Activated naive CD8-positive, alpha-beta T cell treated with anti-CD3 and anti-CD28 coated beads, Interleukin-2, amount 50 U/mL, for 24 hours (primary cell): ENCODE measurements around the gene RASGRP2.
A peak's percentile ranks its signal among the peaks of the same experiment; 100 is the strongest.

Experiments
- ATAC-seq: fragments of 150-1000 bp; cut with Tn5 transposase; one replicate; pipeline ENCODE4 v1.10.0; 2021
- DNase-seq: peaks from one replicate; pipeline ENCODE4 v3.0.0; 2021
- H3K27ac Mint-ChIP-seq: one replicate; pipeline ENCODE4 v1.8.0; 2021; ENCODE audit warnings: mild to moderate bottlenecking, mixed read lengths
- H3K27me3 Mint-ChIP-seq: one replicate; pipeline ENCODE4 v1.8.0; 2021; ENCODE audit warnings: mixed read lengths
- H3K36me3 Mint-ChIP-seq: one replicate; pipeline ENCODE4 v1.8.0; 2021; ENCODE audit warnings: low read depth, mixed read lengths
- H3K4me1 Mint-ChIP-seq: one replicate; pipeline ENCODE4 v1.8.0; 2021; ENCODE audit warnings: mixed read lengths
- H3K4me3 Mint-ChIP-seq: one replicate; pipeline ENCODE4 v1.8.0; 2021; ENCODE audit warnings: mild to moderate bottlenecking, moderate library complexity, mixed read lengths
- H3K9me3 Mint-ChIP-seq: one replicate; pipeline ENCODE4 v1.8.0; 2021; ENCODE audit warnings: mixed read lengths

The RASGRP2 gene

DNA sequence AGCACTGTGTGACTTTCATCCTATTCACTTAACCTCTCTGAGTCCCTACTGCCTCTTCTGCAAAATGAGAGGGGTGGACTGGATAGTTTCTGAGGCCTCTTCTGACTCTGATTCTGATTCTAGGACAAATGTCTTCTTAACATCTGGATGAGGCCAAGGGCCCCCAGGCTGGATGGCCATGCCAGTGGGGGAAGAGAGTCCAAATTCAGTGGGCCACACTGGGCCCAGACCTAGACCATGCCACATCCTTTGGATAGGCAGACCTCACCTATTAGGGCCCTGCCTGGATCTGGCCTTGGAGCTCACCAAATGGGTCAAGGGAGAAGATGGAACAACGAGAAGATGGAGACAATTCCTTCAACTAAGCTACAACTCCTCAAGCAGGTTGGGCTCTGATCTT, 45.5 kb downstream of the RASGRP2 start:
- peaks cover 15% of the 10 kb centered on the region for H3K27me3 Mint-ChIP-seq
- peaks cover 3% of the 10 kb centered on the region for H3K4me1 Mint-ChIP-seq
- no peak overlapping the region for H3K27ac Mint-ChIP-seq

GRCh38 chr11:64697663-64698375, 46.1 kb downstream of the RASGRP2 start:
- Mint-ChIP-seq H3K27me3 (peaks cover 16% of the 10 kb centered on the region), H3K4me1 (peaks cover 8% of the 10 kb centered on the region), H3K36me3 (no peaks in the 10 kb centered on the region), H3K9me3 (no peaks in the 10 kb centered on the region), H3K4me3 (no peak overlapping the region), H3K27ac (no peak overlapping the region)
- DNase-seq = no peak
- ATAC-seq = no peak

More for the DNA sequence above, 45.5 kb downstream of the RASGRP2 start:
- Mint-ChIP-seq H3K36me3 (no peaks in the 10 kb centered on the region), H3K4me3 (no peak overlapping the region), H3K9me3 (no peaks in the 10 kb centered on the region)
- DNase-seq (no peak), ATAC-seq (no peak)

- H3K27me3 Mint-ChIP-seq = peaks cover 28% of the 10 kb centered on the region
- no peak overlapping the region for H3K4me3 Mint-ChIP-seq
- no peaks in the 10 kb centered on the region for H3K36me3 Mint-ChIP-seq
- ATAC-seq (no peak), DNase-seq (no peak)
- H3K9me3 Mint-ChIP-seq = no peaks in the 10 kb centered on the region
- H3K4me1 Mint-ChIP-seq = peaks cover 16% of the 10 kb centered on the region
- no peak overlapping the region for H3K27ac Mint-ChIP-seq
These were observed 47.9 kb downstream of the RASGRP2 start for GRCh38 chr11:64696045-64696444.

- peaks cover 28% of the 10 kb centered on the region for H3K27me3 Mint-ChIP-seq
- ATAC-seq (no peak), DNase-seq (no peak)
- H3K4me1 Mint-ChIP-seq = peaks cover 16% of the 10 kb centered on the region
- H3K27ac Mint-ChIP-seq = no peak overlapping the region
- no peaks in the 10 kb centered on the region for H3K36me3 Mint-ChIP-seq
- no peaks in the 10 kb centered on the region for H3K9me3 Mint-ChIP-seq
- no peak overlapping the region for H3K4me3 Mint-ChIP-seq
These were observed 48.4 kb downstream of the RASGRP2 start for GRCh38 chr11:64695548-64695947.

DNA sequence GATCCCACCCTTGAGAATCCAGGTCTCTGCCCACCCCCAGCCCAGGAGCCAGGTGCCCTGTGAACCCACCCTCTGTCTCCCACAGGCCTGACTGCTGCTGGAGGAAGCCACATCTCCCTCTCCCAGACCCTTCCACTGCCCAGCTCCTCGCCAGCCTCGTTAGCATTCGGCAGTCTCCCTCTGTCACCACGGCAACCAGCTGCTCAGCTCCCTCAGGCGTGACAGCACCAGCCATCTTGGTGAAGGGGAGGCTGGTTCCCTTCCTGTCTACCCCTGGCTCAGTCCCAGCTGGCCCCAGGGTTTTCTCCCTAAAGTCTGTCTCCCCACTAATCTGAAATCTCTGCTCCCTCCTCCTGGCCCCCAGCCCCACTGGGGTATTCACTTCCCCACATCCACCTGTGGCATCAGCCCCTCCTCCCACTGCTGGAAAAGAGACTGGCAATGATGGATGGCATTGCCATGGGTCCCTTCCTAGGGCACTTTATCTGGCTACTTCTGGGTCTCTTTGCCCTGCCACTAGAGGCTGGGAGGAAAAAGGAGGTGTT, 49.0 kb downstream of the RASGRP2 start:
- Mint-ChIP-seq H3K27me3 (peaks cover 28% of the 10 kb centered on the region), H3K4me3 (no peak overlapping the region), H3K36me3 (no peaks in the 10 kb centered on the region), H3K4me1 (peaks cover 16% of the 10 kb centered on the region), H3K9me3 (no peaks in the 10 kb centered on the region), H3K27ac (no peak overlapping the region)
- ATAC-seq (no peak), DNase-seq (no peak)

DNA sequence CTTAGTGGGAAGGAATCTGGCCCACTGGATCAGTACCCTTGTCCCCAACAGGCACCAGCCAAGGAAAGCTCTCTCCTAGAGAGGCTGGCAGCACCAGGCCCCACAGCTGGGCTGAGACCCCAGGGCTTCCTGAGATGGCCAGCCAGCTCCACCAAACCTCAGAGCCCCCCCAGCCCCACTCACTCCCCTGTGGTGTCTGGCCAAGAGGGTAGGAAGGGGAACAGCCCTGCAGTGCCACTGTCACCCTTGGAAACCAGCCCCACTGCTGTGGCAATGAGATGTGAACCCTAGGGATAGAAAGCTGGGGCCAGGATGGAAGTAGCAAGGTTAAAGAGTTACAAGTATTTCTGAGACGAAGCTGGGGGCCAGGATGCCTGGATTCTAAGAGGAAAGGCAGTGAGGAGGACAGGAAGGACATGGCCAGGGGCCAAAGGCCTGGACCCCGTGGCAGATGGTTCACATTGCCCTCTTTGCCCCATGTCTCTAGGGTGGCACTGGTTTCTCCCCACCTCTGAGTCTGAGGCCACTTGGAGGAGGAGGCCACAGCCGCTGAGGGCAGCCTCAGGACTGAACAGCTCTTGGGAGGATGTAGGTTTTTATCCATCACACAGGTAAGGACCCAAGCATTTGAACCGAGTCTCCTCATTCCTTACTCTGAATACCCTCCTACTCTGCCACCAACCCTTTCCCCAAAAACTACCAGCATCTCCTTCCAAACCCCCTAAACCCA, 49.8 kb downstream of the RASGRP2 start:
- no peak overlapping the region for H3K4me3 Mint-ChIP-seq
- no peaks in the 10 kb centered on the region for H3K9me3 Mint-ChIP-seq
- H3K27ac Mint-ChIP-seq = no peak overlapping the region
- H3K4me1 Mint-ChIP-seq = peaks cover 16% of the 10 kb centered on the region
- no peak for ATAC-seq
- peaks cover 28% of the 10 kb centered on the region for H3K27me3 Mint-ChIP-seq
- no peak for DNase-seq
- H3K36me3 Mint-ChIP-seq = no peaks in the 10 kb centered on the region

GRCh38 chr11:64692764-64693331, 51.1 kb downstream of the RASGRP2 start:
- Mint-ChIP-seq H3K4me1 (peaks cover 19% of the 10 kb centered on the region), H3K27ac (no peak overlapping the region), H3K4me3 (peak overlapping the region; percentile 31), H3K36me3 (no peaks in the 10 kb centered on the region), H3K27me3 (peaks cover 28% of the 10 kb centered on the region), H3K9me3 (no peaks in the 10 kb centered on the region)
- ATAC-seq (no peak), DNase-seq (no peak)

DNA sequence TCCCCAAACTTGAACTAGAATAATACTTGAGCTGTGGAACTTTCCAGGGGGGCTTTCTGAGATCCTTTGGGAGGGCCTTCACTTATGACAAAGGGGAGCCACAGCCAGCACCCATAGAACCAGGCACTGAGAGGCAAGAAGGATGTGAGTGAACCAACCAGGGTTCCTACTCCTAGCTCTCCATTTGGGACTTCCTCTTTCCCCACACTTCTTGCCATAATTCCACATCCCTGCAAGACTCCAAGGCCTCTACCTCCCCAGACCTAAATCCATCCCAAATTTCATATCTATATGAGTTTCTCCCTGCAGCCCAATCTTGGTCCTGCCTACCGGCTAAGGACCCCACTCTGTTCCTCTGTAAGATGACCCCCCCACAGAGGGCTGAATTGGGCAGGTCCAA, 52.4 kb downstream of the RASGRP2 start:
- peaks cover 19% of the 10 kb centered on the region for H3K4me1 Mint-ChIP-seq
- H3K27ac Mint-ChIP-seq = no peak overlapping the region
- no peaks in the 10 kb centered on the region for H3K36me3 Mint-ChIP-seq
- H3K4me3 Mint-ChIP-seq = no peak overlapping the region
- no peak for DNase-seq
- ATAC-seq = no peak
- peaks cover 28% of the 10 kb centered on the region for H3K27me3 Mint-ChIP-seq
- no peaks in the 10 kb centered on the region for H3K9me3 Mint-ChIP-seq

- H3K27me3 Mint-ChIP-seq = peaks cover 28% of the 10 kb centered on the region
- H3K4me3 Mint-ChIP-seq = no peak overlapping the region
- no peak overlapping the region for H3K27ac Mint-ChIP-seq
- DNase-seq = no peak
- no peak for ATAC-seq
- no peaks in the 10 kb centered on the region for H3K36me3 Mint-ChIP-seq
- H3K4me1 Mint-ChIP-seq = peaks cover 19% of the 10 kb centered on the region
- H3K9me3 Mint-ChIP-seq = no peaks in the 10 kb centered on the region
These were observed 53.7 kb downstream of the RASGRP2 start for GRCh38 chr11:64690235-64690634.

- Mint-ChIP-seq H3K27ac (no peak overlapping the region), H3K4me3 (peak overlapping the region; percentile 44), H3K36me3 (no peaks in the 10 kb centered on the region), H3K4me1 (peaks cover 16% of the 10 kb centered on the region), H3K9me3 (no peaks in the 10 kb centered on the region), H3K27me3 (peaks cover 20% of the 10 kb centered on the region)
- DNase-seq (peak; percentile 94), ATAC-seq (peak; percentile 95)
These were observed 55.4 kb downstream of the RASGRP2 start for GRCh38 chr11:64688534-64688982.

GRCh38 chr11:64687643-64688533, 56.1 kb downstream of the RASGRP2 start:
- DNase-seq = no peak
- Mint-ChIP-seq H3K9me3 (no peaks in the 10 kb centered on the region), H3K27me3 (peaks cover 13% of the 10 kb centered on the region), H3K27ac (no peak overlapping the region), H3K36me3 (no peaks in the 10 kb centered on the region), H3K4me1 (peaks cover 11% of the 10 kb centered on the region), H3K4me3 (no peak overlapping the region)
- ATAC-seq = no peak

DNA sequence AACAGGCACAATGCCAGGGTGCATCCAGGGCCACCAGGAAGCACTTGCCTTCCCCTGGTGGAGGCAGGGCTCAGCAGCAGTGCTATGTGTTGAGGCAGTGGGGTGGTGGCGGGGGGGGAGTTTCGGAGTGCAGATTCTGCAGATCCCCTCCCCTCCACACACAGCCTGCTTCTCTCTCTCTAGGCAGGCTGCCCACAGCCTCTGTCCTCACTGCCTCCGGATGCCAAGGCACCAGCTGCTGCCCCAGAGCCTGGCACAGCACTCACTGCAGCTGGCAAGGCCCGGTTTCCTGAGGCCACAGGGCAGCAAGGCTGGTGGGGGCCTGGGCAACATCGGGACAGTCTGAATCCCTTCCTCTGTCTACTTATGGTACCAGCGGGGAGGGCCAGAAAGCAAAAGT, 56.7 kb downstream of the RASGRP2 start:
- no peaks in the 10 kb centered on the region for H3K9me3 Mint-ChIP-seq
- H3K27ac Mint-ChIP-seq = no peak overlapping the region
- H3K27me3 Mint-ChIP-seq = peaks cover 7% of the 10 kb centered on the region
- H3K36me3 Mint-ChIP-seq = no peaks in the 10 kb centered on the region
- no peak overlapping the region for H3K4me3 Mint-ChIP-seq
- DNase-seq (no peak), ATAC-seq (no peak)
- peaks cover 5% of the 10 kb centered on the region for H3K4me1 Mint-ChIP-seq

GRCh38 chr11:64686466-64687170, 57.3 kb downstream of the RASGRP2 start:
- Mint-ChIP-seq H3K9me3 (no peaks in the 10 kb centered on the region), H3K4me3 (no peak overlapping the region), H3K36me3 (no peaks in the 10 kb centered on the region), H3K4me1 (peaks cover 2% of the 10 kb centered on the region), H3K27ac (no peak overlapping the region), H3K27me3 (peaks cover 1% of the 10 kb centered on the region)
- no peak for DNase-seq
- ATAC-seq = no peak
